ENCODE data around the gene HACD4. TPM values are rescaled to one million over a fixed set of nuclear protein-coding genes. Genes with fewer than 3 reads are reported as not detected.

Gene HACD4
- total and polyA plus RNA-seq, 2 of the 13 experiments (the other 11 are each of a cell fraction or from before 2014, with no cell fraction given) = not detected

- Histone ChIP-seq H3K4me1 (ENCODE audit: insufficient read depth, low read length) (no peaks in the 10 kb centered on the region), H3K9ac (ENCODE audit: insufficient read depth, low read depth, low read length) (no peak overlapping the region), H3K27me3 (ENCODE audit: control insufficient read depth in 1 of 2, insufficient read depth in 2 of 2, low read length in 2 of 2) (no peaks in the 10 kb centered on the region), H3K27ac (ENCODE audit: extremely low read length, insufficient read depth, low read length) (no peak overlapping the region), H3K79me2 (ENCODE audit: insufficient read depth, low read length) (no peaks in the 10 kb centered on the region), H4K20me1 (ENCODE audit: insufficient read depth, low read length) (no peaks in the 10 kb centered on the region), H3K4me2 (ENCODE audit: low read depth, low read length) (no peak overlapping the region), H3K9me3 (ENCODE audit: low read length) (no peaks in the 10 kb centered on the region), H2AFZ (ENCODE audit: low read length) (no peak overlapping the region), H3K4me3 (replicated peaks in 1 of 3; ENCODE audit: insufficient read depth in 1 of 3, low read depth in 2 of 3, low read length in 3 of 3) (no peak overlapping the region), H3K36me3 (replicated peaks in 1 of 2; ENCODE audit: control insufficient read depth in 1 of 2, insufficient read depth in 2 of 2, low read length in 2 of 2) (no peaks in the 10 kb centered on the region)
- WGBS (ENCODE audit: low lambda C conversion rate) = 63% methylated on average over 2 of the region's 2 CpGs
- POLR2A ChIA-PET = no interaction called here
- no peak for FAIRE-seq
- BruUV-seq (replicated peaks) = no TSS peak
- DNase-seq (ENCODE audit: low spot score) = no peak
- CTCF ChIA-PET (ENCODE audit: low intra/inter-chr PET ratio, low total read pairs) = no interaction called here
- intact Hi-C loops (cut with micrococcal nuclease; ENCODE audit: unreplicated experiment) = no loop called here
- no peak for ATAC-seq
- TF ChIP-seq MEIS1 (CRISPR knock-in tag; IDR thresholded peaks at IDR 0.05; ENCODE audit: borderline replicate concordance) (no peak), ZNF749 (CRISPR knock-in tag; IDR thresholded peaks at IDR 0.05; ENCODE audit: borderline replicate concordance) (no peak), RBFOX2 (IDR thresholded peaks at IDR 0.05; ENCODE audit: low read depth, low read length) (no peak), CENPT (CRISPR knock-in tag; IDR thresholded peaks at IDR 0.05; ENCODE audit: low read depth) (no peak), HOXA9 (CRISPR knock-in tag; IDR thresholded peaks at IDR 0.05; ENCODE audit: borderline replicate concordance) (no peak), HNRNPK (IDR thresholded peaks at IDR 0.05; ENCODE audit: low read depth, low read length, poor library complexity, severe bottlenecking) (no peak), KMT2B (CRISPR knock-in tag; IDR thresholded peaks at IDR 0.05) (no peak)
- TF ChIP-seq, protein P1, sequence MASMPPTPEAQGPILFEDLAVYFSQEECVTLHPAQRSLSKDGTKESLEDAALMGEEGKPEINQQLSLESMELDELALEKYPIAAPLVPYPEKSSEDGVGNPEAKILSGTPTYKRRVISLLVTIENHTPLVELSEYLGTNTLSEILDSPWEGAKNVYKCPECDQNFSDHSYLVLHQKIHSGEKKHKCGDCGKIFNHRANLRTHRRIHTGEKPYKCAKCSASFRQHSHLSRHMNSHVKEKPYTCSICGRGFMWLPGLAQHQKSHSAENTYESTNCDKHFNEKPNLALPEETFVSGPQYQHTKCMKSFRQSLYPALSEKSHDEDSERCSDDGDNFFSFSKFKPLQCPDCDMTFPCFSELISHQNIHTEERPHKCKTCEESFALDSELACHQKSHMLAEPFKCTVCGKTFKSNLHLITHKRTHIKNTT (CRISPR knock-in tag; IDR thresholded peaks at IDR 0.05) = no peak
- in situ Hi-C loops (cut with HindIII; ENCODE audit: extremely low pct_ligation_motif_present, low pct_unique_long_range_greater_than_20kb) = no loop called here
Observed at GRCh38 chr9:21016701-21017491, 14.5 kb downstream of the HACD4 start.
